SK-N-MC (cell line): ENCODE results near the gene CIB4.

Experiments
- EZH2 ChIP-seq: fragments of 200-600 bp; sonication (generic); IDR thresholded peaks from one replicate; pipeline ENCODE4 v1.6.1; 2017; ENCODE audit warnings: antibody characterized with exemption
- POLR2AphosphoS5 ChIP-seq: IDR thresholded peaks from 2 replicates; pipeline ENCODE4 v1.6.1; 2012; ENCODE audit warnings: mild to moderate bottlenecking, low read depth, low read length, borderline replicate concordance

- TF ChIP-seq EZH2 = no peak
- no peak for TF ChIP-seq POLR2AphosphoS5
Observed at GRCh38 chr2:26559556-26559955, 81.6 kb downstream of the CIB4 start.
